Measurements from ENCODE around the gene FBN2.

DNA sequence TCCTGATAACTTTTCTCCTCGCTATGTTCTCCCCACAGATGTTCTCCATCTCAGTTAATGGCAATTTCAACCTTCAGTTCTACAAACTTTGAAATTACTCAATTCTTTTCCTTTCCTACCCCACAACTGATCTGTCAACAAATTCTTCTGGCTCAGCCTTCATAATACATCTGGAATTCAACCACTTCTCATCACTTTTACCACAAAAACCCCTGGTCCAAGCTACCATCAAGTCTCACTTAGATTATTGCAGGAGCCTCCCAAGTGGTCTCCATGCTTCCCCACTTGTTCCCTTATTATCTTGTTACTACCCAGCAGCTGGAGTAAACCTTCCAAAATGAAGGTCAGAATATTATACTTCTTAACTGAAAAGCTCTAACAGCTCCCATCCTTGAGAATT lies 110.1 kb downstream of the FBN2 start:
- TF ChIP-seq, protein P1, sequence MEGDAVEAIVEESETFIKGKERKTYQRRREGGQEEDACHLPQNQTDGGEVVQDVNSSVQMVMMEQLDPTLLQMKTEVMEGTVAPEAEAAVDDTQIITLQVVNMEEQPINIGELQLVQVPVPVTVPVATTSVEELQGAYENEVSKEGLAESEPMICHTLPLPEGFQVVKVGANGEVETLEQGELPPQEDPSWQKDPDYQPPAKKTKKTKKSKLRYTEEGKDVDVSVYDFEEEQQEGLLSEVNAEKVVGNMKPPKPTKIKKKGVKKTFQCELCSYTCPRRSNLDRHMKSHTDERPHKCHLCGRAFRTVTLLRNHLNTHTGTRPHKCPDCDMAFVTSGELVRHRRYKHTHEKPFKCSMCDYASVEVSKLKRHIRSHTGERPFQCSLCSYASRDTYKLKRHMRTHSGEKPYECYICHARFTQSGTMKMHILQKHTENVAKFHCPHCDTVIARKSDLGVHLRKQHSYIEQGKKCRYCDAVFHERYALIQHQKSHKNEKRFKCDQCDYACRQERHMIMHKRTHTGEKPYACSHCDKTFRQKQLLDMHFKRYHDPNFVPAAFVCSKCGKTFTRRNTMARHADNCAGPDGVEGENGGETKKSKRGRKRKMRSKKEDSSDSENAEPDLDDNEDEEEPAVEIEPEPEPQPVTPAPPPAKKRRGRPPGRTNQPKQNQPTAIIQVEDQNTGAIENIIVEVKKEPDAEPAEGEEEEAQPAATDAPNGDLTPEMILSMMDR (IDR thresholded peaks at IDR 0.05): no peak
- no peak for TF ChIP-seq SIN3A (IDR thresholded peaks at IDR 0.05; ENCODE audit: borderline replicate concordance, insufficient read depth, low read depth, low read length)
- TF ChIP-seq, protein P2, sequence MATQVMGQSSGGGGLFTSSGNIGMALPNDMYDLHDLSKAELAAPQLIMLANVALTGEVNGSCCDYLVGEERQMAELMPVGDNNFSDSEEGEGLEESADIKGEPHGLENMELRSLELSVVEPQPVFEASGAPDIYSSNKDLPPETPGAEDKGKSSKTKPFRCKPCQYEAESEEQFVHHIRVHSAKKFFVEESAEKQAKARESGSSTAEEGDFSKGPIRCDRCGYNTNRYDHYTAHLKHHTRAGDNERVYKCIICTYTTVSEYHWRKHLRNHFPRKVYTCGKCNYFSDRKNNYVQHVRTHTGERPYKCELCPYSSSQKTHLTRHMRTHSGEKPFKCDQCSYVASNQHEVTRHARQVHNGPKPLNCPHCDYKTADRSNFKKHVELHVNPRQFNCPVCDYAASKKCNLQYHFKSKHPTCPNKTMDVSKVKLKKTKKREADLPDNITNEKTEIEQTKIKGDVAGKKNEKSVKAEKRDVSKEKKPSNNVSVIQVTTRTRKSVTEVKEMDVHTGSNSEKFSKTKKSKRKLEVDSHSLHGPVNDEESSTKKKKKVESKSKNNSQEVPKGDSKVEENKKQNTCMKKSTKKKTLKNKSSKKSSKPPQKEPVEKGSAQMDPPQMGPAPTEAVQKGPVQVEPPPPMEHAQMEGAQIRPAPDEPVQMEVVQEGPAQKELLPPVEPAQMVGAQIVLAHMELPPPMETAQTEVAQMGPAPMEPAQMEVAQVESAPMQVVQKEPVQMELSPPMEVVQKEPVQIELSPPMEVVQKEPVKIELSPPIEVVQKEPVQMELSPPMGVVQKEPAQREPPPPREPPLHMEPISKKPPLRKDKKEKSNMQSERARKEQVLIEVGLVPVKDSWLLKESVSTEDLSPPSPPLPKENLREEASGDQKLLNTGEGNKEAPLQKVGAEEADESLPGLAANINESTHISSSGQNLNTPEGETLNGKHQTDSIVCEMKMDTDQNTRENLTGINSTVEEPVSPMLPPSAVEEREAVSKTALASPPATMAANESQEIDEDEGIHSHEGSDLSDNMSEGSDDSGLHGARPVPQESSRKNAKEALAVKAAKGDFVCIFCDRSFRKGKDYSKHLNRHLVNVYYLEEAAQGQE (IDR thresholded peaks at IDR 0.05; ENCODE audit: insufficient read depth in 1 of 2, low read depth in 2 of 2, low read length in 1 of 2): no peak
- TF ChIP-seq POLR2AphosphoS5 (IDR thresholded peaks at IDR 0.05; ENCODE audit: low read depth, low read length): no peak
